Articular chondrocyte of knee joint (primary cell): Measurements from ENCODE around the gene PDE6H. TPM values are rescaled to one million over a fixed set of nuclear protein-coding genes. Genes with fewer than 3 reads are reported as not detected.

Experiments
- total RNA-seq: library from RNA; depleted of rRNA; stranded (reverse); fragments of >200 nt; gene quantifications from 2 replicates; pipeline ENCODE4 v1.2.3, GENCODE V29; 2012

The PDE6H gene
- total RNA-seq = not detected in 2 replicates

DNA sequence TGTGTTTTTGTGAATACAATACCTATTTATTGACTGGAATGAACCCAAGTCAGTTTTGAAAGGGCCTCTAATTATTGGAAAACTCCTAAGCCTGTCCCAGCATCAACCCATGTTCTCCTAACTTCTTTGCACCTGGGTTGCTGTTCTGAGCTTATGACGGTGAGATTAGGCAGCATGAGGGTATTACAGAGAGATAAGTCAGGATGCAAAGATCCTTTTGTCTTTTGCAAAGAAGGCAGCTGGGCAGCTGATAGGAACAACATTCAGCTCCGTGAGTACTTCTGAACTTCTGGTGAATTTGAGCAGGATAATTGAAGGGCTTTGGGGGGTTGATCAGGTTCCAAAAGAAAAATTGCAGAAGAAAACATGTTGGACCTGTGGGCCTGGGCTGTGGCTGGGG, at the start of gene PDE6H:
PDE6H (plus strand) TSS at position 227 of the 400 bp plus-strand sequence. CDS start 4,971 bp downstream, outside the sequence.

DNA sequence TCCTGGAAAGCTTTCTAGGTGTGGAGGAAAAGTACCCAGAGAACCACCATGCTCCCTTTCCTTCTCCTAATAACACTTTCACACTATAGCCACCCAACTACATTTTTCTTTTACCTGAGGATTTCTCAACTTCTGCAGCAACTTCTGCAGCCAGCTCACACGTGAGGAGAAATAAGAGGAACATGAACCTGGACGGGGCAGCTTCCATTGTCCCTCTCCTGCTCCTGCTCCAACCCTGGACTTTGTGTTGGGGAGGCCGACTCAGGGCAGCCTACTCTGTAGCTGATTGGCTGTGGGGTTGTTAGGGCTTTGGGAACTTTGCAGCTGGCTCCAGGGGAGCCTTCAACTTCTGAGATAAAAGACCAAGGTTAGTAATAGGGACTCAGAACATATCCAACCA, 34.5 kb upstream of the PDE6H start, which contains the start of gene ERP27:
ERP27 (minus strand) TSS at position 237 of the 400 bp plus-strand sequence; CDS start at position 208, 29 bp downstream.

DNA sequence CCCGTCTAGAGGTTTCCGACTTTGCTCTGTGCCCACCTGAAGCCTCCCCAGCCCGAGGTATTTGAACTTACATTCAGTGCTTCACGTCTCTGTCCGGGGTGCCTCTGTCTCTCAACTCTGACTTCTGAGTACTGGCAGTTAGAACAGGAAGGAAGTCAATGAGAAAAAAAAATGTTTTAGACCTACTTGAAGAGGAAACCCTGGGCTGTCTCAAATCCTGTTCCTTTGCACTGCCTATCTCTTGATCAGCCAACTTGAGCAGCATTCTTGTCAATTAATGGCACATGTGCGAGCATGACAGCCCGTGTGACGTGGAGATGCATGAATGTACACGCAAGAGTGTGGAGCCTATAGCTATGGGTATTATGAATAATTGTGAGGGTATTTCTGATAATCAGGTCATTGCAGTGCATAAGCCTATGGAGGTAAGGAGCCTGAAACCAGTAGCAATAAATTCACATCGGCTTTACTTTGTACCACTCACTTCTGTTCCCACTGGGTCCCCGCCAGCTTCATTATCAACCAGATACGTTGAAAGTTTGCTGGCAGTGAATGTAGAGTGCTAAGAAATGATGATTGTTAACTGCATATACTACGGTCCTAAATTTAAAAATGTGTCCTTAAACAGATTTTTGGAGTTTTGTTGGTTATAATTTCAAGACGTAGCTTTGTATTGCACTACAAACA, 11.2 kb upstream of the PDE6H start, which contains the start of gene ARHGDIB:
ARHGDIB (minus strand) TSS at position 136 of the 687 bp plus-strand sequence. CDS start 10,889 bp downstream, outside the sequence.

Other genes with a start within 250 kb of the PDE6H start
- 16.3 and 18.7 TPM in 2 replicates for gene WBP11, start 169.6 kb upstream of the PDE6H start, total RNA-seq
- 1.6 and 1.9 TPM in 2 replicates for gene C12orf60, start 169.4 kb upstream of the PDE6H start, total RNA-seq
- gene SMCO3, start 158.9 kb upstream of the PDE6H start, total RNA-seq = 0.11 and 0.13 TPM in 2 replicates
- gene ART4, start 129.5 kb upstream of the PDE6H start, total RNA-seq = 0.11 TPM in 1 of 2 replicates, not detected in the other
- gene MGP, start 87.2 kb upstream of the PDE6H start, total RNA-seq = 63.6 and 73.9 TPM in 2 replicates
- gene ERP27, start 34.5 kb upstream of the PDE6H start, total RNA-seq = not detected in 2 replicates
- gene ARHGDIB, start 11.4 kb upstream of the PDE6H start, total RNA-seq = 2.9 and 6.3 TPM in 2 replicates
- 6.3 and 8.4 TPM in 2 replicates for gene RERG, start 248.4 kb downstream of the PDE6H start, total RNA-seq